H9 (cell line): ENCODE results near the gene NPHP4. TPM values are rescaled to one million over a fixed set of nuclear protein-coding genes. Genes with fewer than 3 reads are reported as not detected.

Source experiments
- DNase-seq: peaks from one replicate; pipeline ENCODE4 v3.0.0-alpha.2; 2017
- H2AFZ ChIP-seq: one replicate; pipeline ENCODE4 v1.6.1; 2013; ENCODE audit warnings: mild to moderate bottlenecking, low read length, control low read depth, moderate library complexity
- H2AK5ac ChIP-seq: 2 replicates; pipeline ENCODE4 v1.6.1; 2013; ENCODE audit warnings: low read length, control low read depth, mixed read lengths; ENCODE audit not compliant: insufficient read length
- H2BK120ac ChIP-seq: one replicate; pipeline ENCODE4 v1.6.1; 2013; ENCODE audit warnings: low read depth, mild to moderate bottlenecking, low read length, control low read depth, inconsistent platforms; ENCODE audit not compliant: poor library complexity, severe bottlenecking
- H2BK12ac ChIP-seq: 2 replicates; pipeline ENCODE4 v1.6.1; 2013; ENCODE audit warnings: low read length, control low read depth, mixed read lengths, low read depth; ENCODE audit not compliant: insufficient read length
- H2BK15ac ChIP-seq: 2 replicates; pipeline ENCODE4 v1.6.1; 2013; ENCODE audit warnings: low read depth, low read length, control low read depth
- H2BK20ac ChIP-seq: one replicate; pipeline ENCODE4 v1.6.1; 2013; ENCODE audit warnings: low read depth, mild to moderate bottlenecking, low read length, control low read depth, inconsistent platforms; ENCODE audit not compliant: poor library complexity, severe bottlenecking
- H2BK5ac ChIP-seq: 2 replicates; pipeline ENCODE4 v1.6.1; 2013; ENCODE audit warnings: low read length, control low read depth, mixed read lengths; ENCODE audit not compliant: insufficient read length
- H3K14ac ChIP-seq: 2 replicates; pipeline ENCODE4 v1.6.1; 2013; ENCODE audit warnings: low read length, control low read depth; ENCODE audit not compliant: insufficient read depth
- H3K18ac ChIP-seq: 2 replicates; pipeline ENCODE4 v1.6.1; 2013; ENCODE audit warnings: low read depth, mild to moderate bottlenecking, mixed read lengths, low read length, control low read depth; ENCODE audit not compliant: insufficient read length
- H3K23ac ChIP-seq: 2 replicates; pipeline ENCODE4 v1.6.1; 2013; ENCODE audit warnings: low read length, control low read depth, mixed read lengths, low read depth; ENCODE audit not compliant: insufficient read length
- H3K23me2 ChIP-seq: 2 replicates; pipeline ENCODE4 v1.6.1; 2013; ENCODE audit warnings: low read depth, mild to moderate bottlenecking, mixed read lengths, low read length, control low read depth; ENCODE audit not compliant: insufficient read length, poor library complexity, severe bottlenecking
- H3K27ac ChIP-seq: 2 replicates; pipeline ENCODE4 v1.5.1; 2013; ENCODE audit warnings: low read length, control low read depth, mixed read lengths, low read depth; ENCODE audit not compliant: insufficient read length
- H3K27me3 ChIP-seq: 2 replicates; pipeline ENCODE4 v1.6.1; 2013; ENCODE audit warnings: low read length, control low read depth, inconsistent platforms; ENCODE audit not compliant: insufficient read depth
- H3K4ac ChIP-seq: 2 replicates; pipeline ENCODE4 v1.6.1; 2013; ENCODE audit warnings: low read depth, mild to moderate bottlenecking, control low read depth, inconsistent platforms, low read length, moderate library complexity
- H3K4me1 ChIP-seq: 2 replicates; pipeline ENCODE4 v1.6.1; 2013; ENCODE audit warnings: low read length, control low read depth, inconsistent platforms; ENCODE audit not compliant: insufficient read depth
- H3K4me2 ChIP-seq: 2 replicates; pipeline ENCODE4 v1.6.1; 2013; ENCODE audit warnings: low read length, control low read depth, mixed read lengths; ENCODE audit not compliant: insufficient read length, insufficient read depth
- H3K56ac ChIP-seq: 2 replicates; pipeline ENCODE4 v1.6.1; 2013; ENCODE audit warnings: low read depth, mild to moderate bottlenecking, mixed read lengths, low read length, control low read depth; ENCODE audit not compliant: insufficient read length
- H3K79me1 ChIP-seq: 2 replicates; pipeline ENCODE4 v1.6.1; 2013; ENCODE audit warnings: low read depth, mild to moderate bottlenecking, moderate library complexity, low read length, control low read depth, inconsistent platforms; ENCODE audit not compliant: insufficient read depth, poor library complexity, severe bottlenecking
- H3K79me2 ChIP-seq: 2 replicates; pipeline ENCODE4 v1.6.1; 2013; ENCODE audit warnings: low read length, control low read depth, inconsistent platforms; ENCODE audit not compliant: insufficient read depth
- H3K9ac ChIP-seq: 2 replicates; pipeline ENCODE4 v1.6.1; 2013; ENCODE audit warnings: low read length, control low read depth, mixed read lengths; ENCODE audit not compliant: insufficient read length; ENCODE audit errors: extremely low read depth
- H3K9me3 ChIP-seq: one replicate; pipeline ENCODE4 v1.6.1; 2013; ENCODE audit warnings: low read depth, low read length, inconsistent platforms; ENCODE audit not compliant: control insufficient read depth
- H3T11ph ChIP-seq: one replicate; pipeline ENCODE4 v1.6.1; 2013; ENCODE audit warnings: mild to moderate bottlenecking, low read length, control low read depth, inconsistent platforms
- H4K20me1 ChIP-seq: one replicate; pipeline ENCODE4 v1.6.1; 2013; ENCODE audit not compliant: control insufficient read depth, insufficient read length, insufficient read depth
- H4K5ac ChIP-seq: 2 replicates; pipeline ENCODE4 v1.6.1; 2013; ENCODE audit warnings: low read depth, mild to moderate bottlenecking, mixed read lengths, low read length, control low read depth; ENCODE audit not compliant: insufficient read length
- H4K8ac ChIP-seq: replicated peaks from 2 replicates; pipeline ENCODE4 v1.6.1; 2013; ENCODE audit warnings: low read length, control low read depth, mixed read lengths, low read depth; ENCODE audit not compliant: insufficient read length
- H4K91ac ChIP-seq: 2 replicates; pipeline ENCODE4 v1.6.1; 2013; ENCODE audit warnings: low read depth, mild to moderate bottlenecking, moderate library complexity, mixed read lengths, low read length, control low read depth; ENCODE audit not compliant: insufficient read length
- H3K27ac Mint-ChIP-seq, 3 experiments: 2 replicates in 2 of 3; 3 replicates in 1 of 3; pipeline ENCODE4 v1.8.0; 2020 to 2021; ENCODE audit warnings: mixed read lengths in 3 of 3, mild to moderate bottlenecking in 1 of 3, moderate library complexity in 1 of 3
- H3K27me3 Mint-ChIP-seq: 2 replicates; pipeline ENCODE4 v1.8.0; 2021; ENCODE audit warnings: low read depth, mild to moderate bottlenecking, moderate library complexity, mixed read lengths
- H3K36me3 Mint-ChIP-seq, 3 experiments: 2 replicates in 2 of 3; 3 replicates in 1 of 3; pipeline ENCODE4 v1.8.0; 2020 to 2021; ENCODE audit warnings: low read depth in 3 of 3, mixed read lengths in 3 of 3; ENCODE audit not compliant: insufficient read depth in 1 of 3
- H3K4me1 Mint-ChIP-seq, 2 experiments: 2 replicates each; pipeline ENCODE4 v1.8.0; 2020; ENCODE audit warnings: mixed read lengths in 2 of 2
- H3K4me3 Mint-ChIP-seq, 2 experiments: 2 replicates in 1 of 2; 3 replicates in 1 of 2; pipeline ENCODE4 v1.8.0; 2020 to 2021; ENCODE audit warnings: mild to moderate bottlenecking in 2 of 2, mixed read lengths in 2 of 2, moderate library complexity in 1 of 2
- H3K9me3 Mint-ChIP-seq, 2 experiments: 2 replicates in 1 of 2; 3 replicates in 1 of 2; pipeline ENCODE4 v1.8.0; 2020; ENCODE audit warnings: mild to moderate bottlenecking in 2 of 2, mixed read lengths in 2 of 2, moderate library complexity in 1 of 2
- CTCF ChIP-seq: fragments of 200-600 bp; sonication (generic); conservative IDR thresholded peaks from 3 replicates; pipeline ENCODE4 v1.8.0; 2021; ENCODE audit warnings: antibody characterized with exemption, mild to moderate bottlenecking
- WGBS: extraction: QIAGEN DNeasy Blood & Tissue Kit; methylation state at CpG from one replicate; pipeline ENCODE4 v1.1.7; 2013; ENCODE audit warnings: missing lambda C conversion rate, low lambda C conversion rate, mixed read lengths; ENCODE audit not compliant: insufficient read length; ENCODE audit errors: extremely low coverage; 5-methylcytosine and 5-hydroxymethylcytosine counted together
- total RNA-seq: library from RNA; stranded (reverse); gene quantifications from 2 replicates; pipeline ENCODE4 v1.2.1, GENCODE V29; 2021

The NPHP4 gene
- total RNA-seq, 1 experiment from 2014 or later: 17.6 TPM

- Histone ChIP-seq H4K5ac (no peak overlapping the region), H3K79me2 (0 out of 2 replicates have a peak, but pooled peaks cover 2% of the 10 kb centered on the region), H3K18ac (no peak overlapping the region), H3K56ac (no peak overlapping the region), H3K4ac (no peak overlapping the region), H3K4me2 (no peak overlapping the region), H2BK120ac (no peak overlapping the region), H3T11ph (no peak overlapping the region), H2BK5ac (no peak overlapping the region), H4K20me1 (no peaks in the 10 kb centered on the region), H3K27ac (no peak overlapping the region), H2BK12ac (no peak overlapping the region), H3K9ac (no peak overlapping the region), H4K91ac (no peak overlapping the region), H2AK5ac (no peak overlapping the region), H2BK20ac (no peak overlapping the region), H3K4me1 (no peaks in the 10 kb centered on the region), H3K23ac (no peak overlapping the region), H2AFZ (no peak overlapping the region), H3K14ac (no peak overlapping the region), H4K8ac (no peak overlapping the region), H3K23me2 (peaks cover 14% of the 10 kb centered on the region), H3K79me1 (no peaks in the 10 kb centered on the region), H3K9me3 (no peaks in the 10 kb centered on the region), H3K27me3 (no peaks in the 10 kb centered on the region; the same call in 1 of the 2 replicates), H2BK15ac (no peak overlapping the region)
- no peak for TF ChIP-seq CTCF
- Mint-ChIP-seq H3K4me3 (no peak overlapping the region; a peak in 1 of 5 replicates), H3K9me3 (no peaks in the 10 kb centered on the region), H3K27me3 (peaks cover 11% of the 10 kb centered on the region), H3K4me1 (peaks cover 16 to 20% of the 10 kb centered on the region in 2 experiments), H3K27ac (no peak overlapping the region; a peak in 1 of 7 replicates), H3K36me3 (peaks cover 0 to 3% (median 3%) of the 10 kb centered on the region in 3 experiments; a peak in 3 of 7 replicates)
- no peak for DNase-seq
- no CpG with 5 or more reads among the region's 14 CpGs for WGBS
These were observed 3.5 kb downstream of the NPHP4 start for GRCh38 chr1:5988596-5989285.
